ENCODE measurements around the gene BAIAP2L2.

DNA sequence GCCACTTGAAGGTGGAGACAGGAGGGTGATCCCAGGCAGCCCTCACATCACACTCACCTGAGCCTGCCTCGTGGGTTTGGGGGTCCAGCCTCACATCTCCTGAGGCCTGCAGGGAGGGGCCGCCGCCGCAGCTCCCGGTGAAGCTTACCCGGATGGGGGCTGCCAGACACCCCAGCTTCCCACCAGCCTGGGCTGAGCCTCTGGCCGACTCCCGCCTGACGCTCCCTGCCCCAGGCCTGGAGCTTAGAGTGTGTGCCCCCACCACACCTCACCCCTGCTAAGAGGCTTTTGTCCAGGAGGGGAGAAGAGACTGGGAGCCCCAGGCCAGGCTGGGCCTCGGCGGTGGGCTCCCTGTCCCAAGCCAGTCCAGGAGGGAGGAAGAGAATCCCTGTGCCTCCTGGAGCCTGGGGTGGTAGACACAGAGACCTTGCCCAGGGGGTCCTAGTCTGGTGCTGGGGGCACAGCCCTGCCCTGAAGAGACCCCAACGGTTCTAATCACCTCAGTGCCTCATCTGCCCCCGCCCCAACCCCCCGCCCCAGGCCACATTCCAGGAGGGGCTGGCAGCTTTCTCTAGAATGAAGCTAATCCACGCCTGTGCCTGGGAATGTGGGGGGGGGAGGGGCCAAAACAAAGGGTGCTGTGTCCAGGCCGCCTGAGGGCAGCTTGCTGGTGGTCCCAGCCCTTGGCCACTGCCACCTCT, 26.4 kb downstream of the BAIAP2L2 start, which contains the start of gene SLC16A8:
- TF ChIP-seq, protein P1, sequence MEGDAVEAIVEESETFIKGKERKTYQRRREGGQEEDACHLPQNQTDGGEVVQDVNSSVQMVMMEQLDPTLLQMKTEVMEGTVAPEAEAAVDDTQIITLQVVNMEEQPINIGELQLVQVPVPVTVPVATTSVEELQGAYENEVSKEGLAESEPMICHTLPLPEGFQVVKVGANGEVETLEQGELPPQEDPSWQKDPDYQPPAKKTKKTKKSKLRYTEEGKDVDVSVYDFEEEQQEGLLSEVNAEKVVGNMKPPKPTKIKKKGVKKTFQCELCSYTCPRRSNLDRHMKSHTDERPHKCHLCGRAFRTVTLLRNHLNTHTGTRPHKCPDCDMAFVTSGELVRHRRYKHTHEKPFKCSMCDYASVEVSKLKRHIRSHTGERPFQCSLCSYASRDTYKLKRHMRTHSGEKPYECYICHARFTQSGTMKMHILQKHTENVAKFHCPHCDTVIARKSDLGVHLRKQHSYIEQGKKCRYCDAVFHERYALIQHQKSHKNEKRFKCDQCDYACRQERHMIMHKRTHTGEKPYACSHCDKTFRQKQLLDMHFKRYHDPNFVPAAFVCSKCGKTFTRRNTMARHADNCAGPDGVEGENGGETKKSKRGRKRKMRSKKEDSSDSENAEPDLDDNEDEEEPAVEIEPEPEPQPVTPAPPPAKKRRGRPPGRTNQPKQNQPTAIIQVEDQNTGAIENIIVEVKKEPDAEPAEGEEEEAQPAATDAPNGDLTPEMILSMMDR (IDR thresholded peaks at IDR 0.05), result no peak
- no peak for TF ChIP-seq POLR2A (IDR thresholded peaks at IDR 0.05; ENCODE audit: low read depth)
- TF ChIP-seq POLR2AphosphoS5 (IDR thresholded peaks at IDR 0.05), result no peak
- no peak for TF ChIP-seq EP300 (IDR thresholded peaks at IDR 0.05)
